H9 (cell line): ENCODE results near the gene ANO9. TPM values are rescaled to one million over a fixed set of nuclear protein-coding genes. Genes with fewer than 3 reads are reported as not detected.

Experiments used
- DNase-seq: peaks from one replicate; pipeline ENCODE4 v3.0.0-alpha.2; 2017
- H2AFZ ChIP-seq: one replicate; pipeline ENCODE4 v1.6.1; 2013; ENCODE audit warnings: mild to moderate bottlenecking, low read length, control low read depth, moderate library complexity
- H2AK5ac ChIP-seq: 2 replicates; pipeline ENCODE4 v1.6.1; 2013; ENCODE audit warnings: low read length, control low read depth, mixed read lengths; ENCODE audit not compliant: insufficient read length
- H2BK120ac ChIP-seq: one replicate; pipeline ENCODE4 v1.6.1; 2013; ENCODE audit warnings: low read depth, mild to moderate bottlenecking, low read length, control low read depth, inconsistent platforms; ENCODE audit not compliant: poor library complexity, severe bottlenecking
- H2BK12ac ChIP-seq: 2 replicates; pipeline ENCODE4 v1.6.1; 2013; ENCODE audit warnings: low read length, control low read depth, mixed read lengths, low read depth; ENCODE audit not compliant: insufficient read length
- H2BK15ac ChIP-seq: 2 replicates; pipeline ENCODE4 v1.6.1; 2013; ENCODE audit warnings: low read depth, low read length, control low read depth
- H2BK20ac ChIP-seq: one replicate; pipeline ENCODE4 v1.6.1; 2013; ENCODE audit warnings: low read depth, mild to moderate bottlenecking, low read length, control low read depth, inconsistent platforms; ENCODE audit not compliant: poor library complexity, severe bottlenecking
- H2BK5ac ChIP-seq: 2 replicates; pipeline ENCODE4 v1.6.1; 2013; ENCODE audit warnings: low read length, control low read depth, mixed read lengths; ENCODE audit not compliant: insufficient read length
- H3K14ac ChIP-seq: 2 replicates; pipeline ENCODE4 v1.6.1; 2013; ENCODE audit warnings: low read length, control low read depth; ENCODE audit not compliant: insufficient read depth
- H3K18ac ChIP-seq: 2 replicates; pipeline ENCODE4 v1.6.1; 2013; ENCODE audit warnings: low read depth, mild to moderate bottlenecking, mixed read lengths, low read length, control low read depth; ENCODE audit not compliant: insufficient read length
- H3K23ac ChIP-seq: 2 replicates; pipeline ENCODE4 v1.6.1; 2013; ENCODE audit warnings: low read length, control low read depth, mixed read lengths, low read depth; ENCODE audit not compliant: insufficient read length
- H3K23me2 ChIP-seq: 2 replicates; pipeline ENCODE4 v1.6.1; 2013; ENCODE audit warnings: low read depth, mild to moderate bottlenecking, mixed read lengths, low read length, control low read depth; ENCODE audit not compliant: insufficient read length, poor library complexity, severe bottlenecking
- H3K27ac ChIP-seq: 2 replicates; pipeline ENCODE4 v1.5.1; 2013; ENCODE audit warnings: low read length, control low read depth, mixed read lengths, low read depth; ENCODE audit not compliant: insufficient read length
- H3K27me3 ChIP-seq: 2 replicates; pipeline ENCODE4 v1.6.1; 2013; ENCODE audit warnings: low read length, control low read depth, inconsistent platforms; ENCODE audit not compliant: insufficient read depth
- H3K4ac ChIP-seq: 2 replicates; pipeline ENCODE4 v1.6.1; 2013; ENCODE audit warnings: low read depth, mild to moderate bottlenecking, control low read depth, inconsistent platforms, low read length, moderate library complexity
- H3K4me1 ChIP-seq: 2 replicates; pipeline ENCODE4 v1.6.1; 2013; ENCODE audit warnings: low read length, control low read depth, inconsistent platforms; ENCODE audit not compliant: insufficient read depth
- H3K4me2 ChIP-seq: 2 replicates; pipeline ENCODE4 v1.6.1; 2013; ENCODE audit warnings: low read length, control low read depth, mixed read lengths; ENCODE audit not compliant: insufficient read length, insufficient read depth
- H3K56ac ChIP-seq: 2 replicates; pipeline ENCODE4 v1.6.1; 2013; ENCODE audit warnings: low read depth, mild to moderate bottlenecking, mixed read lengths, low read length, control low read depth; ENCODE audit not compliant: insufficient read length
- H3K79me1 ChIP-seq: 2 replicates; pipeline ENCODE4 v1.6.1; 2013; ENCODE audit warnings: low read depth, mild to moderate bottlenecking, moderate library complexity, low read length, control low read depth, inconsistent platforms; ENCODE audit not compliant: insufficient read depth, poor library complexity, severe bottlenecking
- H3K79me2 ChIP-seq: 2 replicates; pipeline ENCODE4 v1.6.1; 2013; ENCODE audit warnings: low read length, control low read depth, inconsistent platforms; ENCODE audit not compliant: insufficient read depth
- H3K9ac ChIP-seq: 2 replicates; pipeline ENCODE4 v1.6.1; 2013; ENCODE audit warnings: low read length, control low read depth, mixed read lengths; ENCODE audit not compliant: insufficient read length; ENCODE audit errors: extremely low read depth
- H3K9me3 ChIP-seq: one replicate; pipeline ENCODE4 v1.6.1; 2013; ENCODE audit warnings: low read depth, low read length, inconsistent platforms; ENCODE audit not compliant: control insufficient read depth
- H3T11ph ChIP-seq: one replicate; pipeline ENCODE4 v1.6.1; 2013; ENCODE audit warnings: mild to moderate bottlenecking, low read length, control low read depth, inconsistent platforms
- H4K20me1 ChIP-seq: one replicate; pipeline ENCODE4 v1.6.1; 2013; ENCODE audit not compliant: control insufficient read depth, insufficient read length, insufficient read depth
- H4K5ac ChIP-seq: 2 replicates; pipeline ENCODE4 v1.6.1; 2013; ENCODE audit warnings: low read depth, mild to moderate bottlenecking, mixed read lengths, low read length, control low read depth; ENCODE audit not compliant: insufficient read length
- H4K8ac ChIP-seq: replicated peaks from 2 replicates; pipeline ENCODE4 v1.6.1; 2013; ENCODE audit warnings: low read length, control low read depth, mixed read lengths, low read depth; ENCODE audit not compliant: insufficient read length
- H4K91ac ChIP-seq: 2 replicates; pipeline ENCODE4 v1.6.1; 2013; ENCODE audit warnings: low read depth, mild to moderate bottlenecking, moderate library complexity, mixed read lengths, low read length, control low read depth; ENCODE audit not compliant: insufficient read length
- H3K27ac Mint-ChIP-seq, 3 experiments: 2 replicates in 2 of 3; 3 replicates in 1 of 3; pipeline ENCODE4 v1.8.0; 2020 to 2021; ENCODE audit warnings: mixed read lengths in 3 of 3, mild to moderate bottlenecking in 1 of 3, moderate library complexity in 1 of 3
- H3K27me3 Mint-ChIP-seq: 2 replicates; pipeline ENCODE4 v1.8.0; 2021; ENCODE audit warnings: low read depth, mild to moderate bottlenecking, moderate library complexity, mixed read lengths
- H3K36me3 Mint-ChIP-seq, 3 experiments: 2 replicates in 2 of 3; 3 replicates in 1 of 3; pipeline ENCODE4 v1.8.0; 2020 to 2021; ENCODE audit warnings: low read depth in 3 of 3, mixed read lengths in 3 of 3; ENCODE audit not compliant: insufficient read depth in 1 of 3
- H3K4me1 Mint-ChIP-seq, 2 experiments: 2 replicates each; pipeline ENCODE4 v1.8.0; 2020; ENCODE audit warnings: mixed read lengths in 2 of 2
- H3K4me3 Mint-ChIP-seq, 2 experiments: 2 replicates in 1 of 2; 3 replicates in 1 of 2; pipeline ENCODE4 v1.8.0; 2020 to 2021; ENCODE audit warnings: mild to moderate bottlenecking in 2 of 2, mixed read lengths in 2 of 2, moderate library complexity in 1 of 2
- H3K9me3 Mint-ChIP-seq, 2 experiments: 2 replicates in 1 of 2; 3 replicates in 1 of 2; pipeline ENCODE4 v1.8.0; 2020; ENCODE audit warnings: mild to moderate bottlenecking in 2 of 2, mixed read lengths in 2 of 2, moderate library complexity in 1 of 2
- CTCF ChIP-seq: fragments of 200-600 bp; sonication (generic); conservative IDR thresholded peaks from 3 replicates; pipeline ENCODE4 v1.8.0; 2021; ENCODE audit warnings: antibody characterized with exemption, mild to moderate bottlenecking
- WGBS: extraction: QIAGEN DNeasy Blood & Tissue Kit; methylation state at CpG from one replicate; pipeline ENCODE4 v1.1.7; 2013; ENCODE audit warnings: missing lambda C conversion rate, low lambda C conversion rate, mixed read lengths; ENCODE audit not compliant: insufficient read length; ENCODE audit errors: extremely low coverage; 5-methylcytosine and 5-hydroxymethylcytosine counted together
- total RNA-seq: library from RNA; stranded (reverse); gene quantifications from 2 replicates; pipeline ENCODE4 v1.2.1, GENCODE V29; 2021

The ANO9 gene
- total RNA-seq, 1 experiment from 2014 or later = 13.1 TPM

GRCh38 chr11:399731-400211, 42.0 kb downstream of the ANO9 start:
- no peak overlapping the region for H2BK20ac ChIP-seq
- H3K79me2 ChIP-seq = no peaks in the 10 kb centered on the region
- H3T11ph ChIP-seq = no peak overlapping the region
- H2BK5ac ChIP-seq = no peak overlapping the region
- H4K20me1 ChIP-seq = peaks cover 2% of the 10 kb centered on the region
- H2BK12ac ChIP-seq = no peak overlapping the region
- H3K9ac ChIP-seq = no peak overlapping the region
- Mint-ChIP-seq H3K36me3 (peaks cover 2 to 18% (median 18%) of the 10 kb centered on the region in 3 experiments; a peak in 5 of 7 replicates), H3K9me3 (peaks cover 10 to 16% of the 10 kb centered on the region in 2 experiments), H3K4me1 (peaks cover under 1% of the 10 kb centered on the region in 2 experiments), H3K4me3 (no peak overlapping the region), H3K27me3 (no peaks in the 10 kb centered on the region), H3K27ac (no peak overlapping the region)
- H3K18ac ChIP-seq = no peak overlapping the region
- H4K5ac ChIP-seq = no peak overlapping the region
- no peak overlapping the region for H2AK5ac ChIP-seq
- H2BK120ac ChIP-seq = no peak overlapping the region
- H3K27me3 ChIP-seq = no peaks in the 10 kb centered on the region
- H3K79me1 ChIP-seq = no peaks in the 10 kb centered on the region
- H3K9me3 ChIP-seq = no peaks in the 10 kb centered on the region
- H3K4me2 ChIP-seq = no peak overlapping the region
- no peaks in the 10 kb centered on the region for H3K23me2 ChIP-seq
- H3K27ac ChIP-seq = no peak overlapping the region
- H3K23ac ChIP-seq = no peak overlapping the region
- no peak overlapping the region for H4K91ac ChIP-seq
- H2BK15ac ChIP-seq = no peak overlapping the region
- H3K4ac ChIP-seq = no peak overlapping the region
- H3K4me1 ChIP-seq = no peaks in the 10 kb centered on the region
- WGBS = no CpG with 5 or more reads among the region's 21 CpGs
- no peak overlapping the region for H3K56ac ChIP-seq
- H2AFZ ChIP-seq = no peak overlapping the region
- TF ChIP-seq CTCF = no peak
- no peak overlapping the region for H3K14ac ChIP-seq
- DNase-seq = no peak
- H4K8ac ChIP-seq = no peak overlapping the region
